ENCODE measurements around the gene SLC10A7.

DNA sequence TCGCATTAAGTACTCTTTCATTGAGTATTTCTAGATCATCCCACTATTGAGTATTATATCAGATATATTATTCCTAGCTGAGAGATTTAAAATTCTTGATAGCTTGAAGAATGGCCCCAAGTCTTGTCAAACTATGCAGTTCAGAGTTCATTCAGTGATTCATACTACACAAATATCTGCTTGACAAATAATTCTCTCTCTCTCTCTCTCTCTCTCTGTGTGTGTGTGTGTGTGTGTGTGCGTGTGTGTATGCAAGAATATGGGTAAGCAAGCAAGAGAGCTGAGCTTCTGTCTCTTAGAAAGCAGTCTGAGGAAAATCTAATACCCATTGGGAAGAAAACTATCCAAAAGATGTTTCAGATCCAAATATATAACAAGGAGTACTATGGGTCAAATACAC lies 142.0 kb downstream of the SLC10A7 start:
- TF ChIP-seq, protein P1, sequence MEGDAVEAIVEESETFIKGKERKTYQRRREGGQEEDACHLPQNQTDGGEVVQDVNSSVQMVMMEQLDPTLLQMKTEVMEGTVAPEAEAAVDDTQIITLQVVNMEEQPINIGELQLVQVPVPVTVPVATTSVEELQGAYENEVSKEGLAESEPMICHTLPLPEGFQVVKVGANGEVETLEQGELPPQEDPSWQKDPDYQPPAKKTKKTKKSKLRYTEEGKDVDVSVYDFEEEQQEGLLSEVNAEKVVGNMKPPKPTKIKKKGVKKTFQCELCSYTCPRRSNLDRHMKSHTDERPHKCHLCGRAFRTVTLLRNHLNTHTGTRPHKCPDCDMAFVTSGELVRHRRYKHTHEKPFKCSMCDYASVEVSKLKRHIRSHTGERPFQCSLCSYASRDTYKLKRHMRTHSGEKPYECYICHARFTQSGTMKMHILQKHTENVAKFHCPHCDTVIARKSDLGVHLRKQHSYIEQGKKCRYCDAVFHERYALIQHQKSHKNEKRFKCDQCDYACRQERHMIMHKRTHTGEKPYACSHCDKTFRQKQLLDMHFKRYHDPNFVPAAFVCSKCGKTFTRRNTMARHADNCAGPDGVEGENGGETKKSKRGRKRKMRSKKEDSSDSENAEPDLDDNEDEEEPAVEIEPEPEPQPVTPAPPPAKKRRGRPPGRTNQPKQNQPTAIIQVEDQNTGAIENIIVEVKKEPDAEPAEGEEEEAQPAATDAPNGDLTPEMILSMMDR (IDR thresholded peaks at IDR 0.05; ENCODE audit: low read depth, low read length): no peak
- no peak for TF ChIP-seq EZH2phosphoT487 (IDR thresholded peaks at IDR 0.05; ENCODE audit: low read depth)
